Osteoblast (primary cell): ENCODE results near the gene SF3B2. TPM values are rescaled to one million over a fixed set of nuclear protein-coding genes. Genes with fewer than 3 reads are reported as not detected.

Experiments used
- DNase-seq: peaks from one replicate; pipeline ENCODE4 v3.0.0; 2011; ENCODE audit warnings: low spot score, mixed read lengths; ENCODE audit not compliant: insufficient read length; ENCODE audit errors: missing footprints
- H2AFZ ChIP-seq: 2 replicates; pipeline ENCODE4 v1.6.0; 2011; ENCODE audit warnings: mild to moderate bottlenecking, low read length
- H3K27ac ChIP-seq: 2 replicates; pipeline ENCODE4 v1.5.1; 2011; ENCODE audit warnings: mild to moderate bottlenecking, low read depth, low read length, moderate library complexity
- H3K27me3 ChIP-seq: 2 replicates; pipeline ENCODE4 v1.6.0; 2012; ENCODE audit warnings: mild to moderate bottlenecking, control low read depth, inconsistent platforms, low read length, moderate library complexity; ENCODE audit not compliant: insufficient read depth
- H3K36me3 ChIP-seq: 2 replicates; pipeline ENCODE4 v1.5.1; 2011; ENCODE audit warnings: mild to moderate bottlenecking, low read length, control low read depth, moderate library complexity; ENCODE audit not compliant: insufficient read depth
- H3K4me1 ChIP-seq: 2 replicates; pipeline ENCODE4 v1.5.1; 2011; ENCODE audit warnings: mild to moderate bottlenecking, low read length, control low read depth, moderate library complexity; ENCODE audit not compliant: insufficient read depth
- H3K4me2 ChIP-seq: 2 replicates; pipeline ENCODE4 v1.6.0; 2011; ENCODE audit warnings: mild to moderate bottlenecking, low read length; ENCODE audit not compliant: insufficient read depth
- H3K4me3 ChIP-seq: fragments of 200-600 bp; sonication (generic); 3 replicates; pipeline ENCODE4 v1.5.1; 2012; ENCODE audit warnings: mild to moderate bottlenecking, low read length, inconsistent platforms; ENCODE audit not compliant: insufficient read depth
- H3K79me2 ChIP-seq: 2 replicates; pipeline ENCODE4 v1.6.0; 2012; ENCODE audit warnings: mild to moderate bottlenecking, low read length, control low read depth, inconsistent platforms; ENCODE audit not compliant: insufficient read depth
- H3K9me3 ChIP-seq: 2 replicates; pipeline ENCODE4 v1.5.1; 2011; ENCODE audit warnings: low read depth, low read length, control low read depth
- H4K20me1 ChIP-seq: 2 replicates; pipeline ENCODE4 v1.6.0; 2012; ENCODE audit warnings: mild to moderate bottlenecking, low read length, control low read depth; ENCODE audit not compliant: insufficient read depth
- CTCF ChIP-seq: IDR thresholded peaks from 2 replicates; pipeline ENCODE4 v1.5.1; 2011; ENCODE audit warnings: mild to moderate bottlenecking, low read depth, low read length, moderate library complexity; ENCODE audit errors: extremely low read depth
- total RNA-seq: library from RNA; depleted of rRNA; stranded (reverse); fragments of >200 nt; gene quantifications from 2 replicates; pipeline ENCODE4 v1.2.3, GENCODE V29; 2012

The SF3B2 gene
- total RNA-seq, 1 donor = 164 TPM

- Histone ChIP-seq H3K4me2 (no peak overlapping the region), H3K79me2 (peaks cover 90% of the 10 kb centered on the region), H3K27me3 (no peaks in the 10 kb centered on the region), H3K9me3 (no peaks in the 10 kb centered on the region), H3K36me3 (peaks cover 9% of the 10 kb centered on the region), H2AFZ (no peak overlapping the region), H3K4me3 (no peak overlapping the region), H3K27ac (peak overlapping the region; percentile 57), H3K4me1 (peaks cover 49% of the 10 kb centered on the region), H4K20me1 (peaks cover 36% of the 10 kb centered on the region)
- DNase-seq = no peak
- TF ChIP-seq CTCF = no peak
Measured at GRCh38 chr11:66081505-66081904, 29.3 kb downstream of the SF3B2 start.

DNA sequence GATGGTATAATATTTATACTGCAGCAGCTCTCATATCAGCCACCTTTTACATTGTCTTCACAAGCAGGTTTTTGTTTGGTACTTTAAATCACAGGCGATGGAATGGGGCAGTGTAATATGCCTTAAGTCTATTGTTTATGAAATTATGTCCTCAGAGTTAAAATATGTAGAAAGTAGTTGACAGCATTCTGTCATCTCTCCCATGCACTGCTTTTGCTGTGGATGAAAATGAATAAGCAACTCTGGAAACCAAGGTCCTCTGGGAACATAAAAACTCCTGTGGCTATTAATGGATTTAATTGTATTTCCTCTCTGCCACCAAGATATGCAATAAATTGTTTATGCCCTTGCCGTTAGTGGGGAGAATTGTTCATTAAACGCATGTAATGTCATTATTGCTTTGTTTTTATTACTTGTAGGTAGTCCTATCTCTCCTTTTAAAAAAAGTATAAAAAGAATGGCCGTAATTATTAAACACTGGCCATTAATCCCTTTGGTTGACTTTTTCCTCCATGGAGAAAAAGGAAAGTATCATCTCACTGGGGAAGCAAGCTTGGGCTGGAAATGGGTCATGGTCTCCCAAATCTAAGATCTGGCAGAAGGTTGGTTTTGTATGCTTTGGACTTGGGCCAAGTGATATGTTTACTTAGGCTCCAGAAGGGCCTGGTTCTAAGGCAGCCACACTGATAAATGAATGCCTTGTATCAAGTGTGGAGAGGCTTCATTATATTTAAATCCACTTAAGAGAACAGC, 31.0 kb downstream of the SF3B2 start:
- Histone ChIP-seq H3K9me3 (no peaks in the 10 kb centered on the region), H3K79me2 (peaks cover 88% of the 10 kb centered on the region), H3K4me3 (no peak overlapping the region), H2AFZ (no peak overlapping the region), H3K27me3 (no peaks in the 10 kb centered on the region), H3K4me1 (peaks cover 45% of the 10 kb centered on the region), H3K27ac (peak overlapping the region; percentile 12), H4K20me1 (peaks cover 43% of the 10 kb centered on the region), H3K36me3 (no peaks in the 10 kb centered on the region), H3K4me2 (peak overlapping the region; percentile 37)
- no peak for DNase-seq
- no peak for TF ChIP-seq CTCF

GRCh38 chr11:66083767-66084166, 31.6 kb downstream of the SF3B2 start:
- Histone ChIP-seq H3K4me2 (peak overlapping the region; percentile 37), H3K9me3 (no peaks in the 10 kb centered on the region), H4K20me1 (peaks cover 43% of the 10 kb centered on the region), H3K36me3 (no peaks in the 10 kb centered on the region), H3K27ac (peak overlapping the region; percentile 12), H3K79me2 (peaks cover 88% of the 10 kb centered on the region), H3K27me3 (no peaks in the 10 kb centered on the region), H3K4me1 (peaks cover 45% of the 10 kb centered on the region), H2AFZ (no peak overlapping the region), H3K4me3 (no peak overlapping the region)
- TF ChIP-seq CTCF = no peak
- no peak for DNase-seq

DNA sequence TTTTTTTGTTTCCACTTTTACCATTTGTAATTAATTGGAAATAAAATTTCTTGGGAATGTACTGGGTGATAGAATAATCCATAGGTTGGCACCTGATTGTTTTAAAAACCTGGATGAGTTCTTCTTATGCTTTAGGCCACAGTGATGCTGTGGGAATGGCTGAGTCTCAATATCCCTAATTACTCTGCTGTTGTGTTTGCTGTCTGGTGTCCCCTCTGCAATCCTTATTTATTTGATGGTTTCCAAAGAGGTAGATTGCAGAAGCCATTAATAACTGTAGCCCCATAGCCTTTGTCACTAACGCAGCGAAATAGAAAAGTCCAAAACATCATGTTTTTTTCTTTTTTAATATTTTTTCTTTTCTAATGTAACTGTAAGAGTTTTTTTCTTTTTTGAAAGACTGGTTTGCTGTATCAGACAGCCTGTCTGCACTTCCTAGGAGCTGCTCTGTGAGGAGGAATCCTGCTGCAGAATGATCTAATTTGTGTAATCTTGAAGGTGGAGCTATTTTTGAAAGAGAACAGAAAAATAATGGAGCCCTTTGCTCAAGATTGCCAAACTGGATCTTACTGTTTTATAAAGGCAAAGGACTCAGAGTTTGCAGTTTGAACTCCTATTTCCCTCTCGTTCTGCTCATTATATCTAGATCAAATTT, 32.8 kb downstream of the SF3B2 start:
- H3K4me2 ChIP-seq = no peak overlapping the region
- no peaks in the 10 kb centered on the region for H3K36me3 ChIP-seq
- H2AFZ ChIP-seq = no peak overlapping the region
- no peak for DNase-seq
- peaks cover 43% of the 10 kb centered on the region for H4K20me1 ChIP-seq
- H3K4me1 ChIP-seq = peaks cover 45% of the 10 kb centered on the region
- no peak overlapping the region for H3K27ac ChIP-seq
- H3K9me3 ChIP-seq = no peaks in the 10 kb centered on the region
- H3K79me2 ChIP-seq = peaks cover 90% of the 10 kb centered on the region
- H3K27me3 ChIP-seq = no peaks in the 10 kb centered on the region
- H3K4me3 ChIP-seq = no peak overlapping the region
- no peak for TF ChIP-seq CTCF
